KMS-11 (cell line): ENCODE data around the gene NOXO1.

ENCODE experiments used
- H2AFZ ChIP-seq: fragments of 200-600 bp; sonication (generic); 2 replicates; pipeline ENCODE4 v1.6.1; 2016; ENCODE audit warnings: antibody characterized with exemption, mixed run types, low read depth
- H3K27ac ChIP-seq: fragments of 200-600 bp; sonication (generic); 2 replicates; pipeline ENCODE4 v1.6.1; 2016; ENCODE audit warnings: mild to moderate bottlenecking, mixed run types
- H3K27me3 ChIP-seq: fragments of 200-600 bp; sonication (generic); 2 replicates; pipeline ENCODE4 v1.6.1; 2017; ENCODE audit warnings: mild to moderate bottlenecking, low read depth, mixed run types, moderate library complexity; ENCODE audit not compliant: insufficient read depth
- H3K36me3 ChIP-seq: fragments of 200-600 bp; sonication (generic); 2 replicates; pipeline ENCODE4 v1.6.1; 2017; ENCODE audit warnings: mild to moderate bottlenecking, mixed run types; ENCODE audit not compliant: insufficient read depth
- H3K4me1 ChIP-seq: fragments of 200-600 bp; sonication (generic); 2 replicates; pipeline ENCODE4 v1.6.1; 2016; ENCODE audit warnings: mild to moderate bottlenecking, low read depth, mixed run types; ENCODE audit not compliant: poor library complexity, severe bottlenecking
- H3K4me2 ChIP-seq: fragments of 200-600 bp; sonication (generic); 2 replicates; pipeline ENCODE4 v1.7.0; 2016; ENCODE audit warnings: mild to moderate bottlenecking, mixed run types
- H3K4me3 ChIP-seq: fragments of 200-600 bp; sonication (generic); IDR thresholded peaks from 2 replicates; pipeline ENCODE4 v1.6.1; 2017; ENCODE audit warnings: low read depth, low read length, mixed read lengths; ENCODE audit not compliant: insufficient read depth
- H3K79me2 ChIP-seq: fragments of 200-600 bp; sonication (generic); 2 replicates; pipeline ENCODE4 v1.6.1; 2016; ENCODE audit warnings: low read depth, mixed run types; ENCODE audit not compliant: insufficient read depth
- H3K9ac ChIP-seq: fragments of 200-600 bp; sonication (generic); 2 replicates; pipeline ENCODE4 v1.6.1; 2016; ENCODE audit warnings: mild to moderate bottlenecking, mixed run types
- H4K20me1 ChIP-seq: fragments of 200-600 bp; sonication (generic); 2 replicates; pipeline ENCODE4 v1.6.1; 2016; ENCODE audit warnings: mild to moderate bottlenecking, mixed run types; ENCODE audit not compliant: insufficient read depth
- CTCF ChIP-seq: fragments of 200-600 bp; sonication (generic); conservative IDR thresholded peaks from 2 replicates; pipeline ENCODE4 v1.6.1; 2017; ENCODE audit warnings: low read depth, mild to moderate bottlenecking, antibody characterized with exemption, low read length, moderate library complexity, mixed read lengths

Gene NOXO1

GRCh38 chr16:2025251-2025650, 44.0 kb upstream of the NOXO1 start:
- Histone ChIP-seq H3K9ac (no peak overlapping the region), H3K79me2 (no peaks in the 10 kb centered on the region), H2AFZ (no peak overlapping the region), H3K4me3 (no peak overlapping the region), H3K4me2 (no peak overlapping the region), H3K27ac (no peak overlapping the region), H3K36me3 (no peaks in the 10 kb centered on the region), H3K4me1 (peaks cover 15% of the 10 kb centered on the region), H4K20me1 (no peaks in the 10 kb centered on the region), H3K27me3 (peaks cover 29% of the 10 kb centered on the region)
- TF ChIP-seq CTCF = no peak

DNA sequence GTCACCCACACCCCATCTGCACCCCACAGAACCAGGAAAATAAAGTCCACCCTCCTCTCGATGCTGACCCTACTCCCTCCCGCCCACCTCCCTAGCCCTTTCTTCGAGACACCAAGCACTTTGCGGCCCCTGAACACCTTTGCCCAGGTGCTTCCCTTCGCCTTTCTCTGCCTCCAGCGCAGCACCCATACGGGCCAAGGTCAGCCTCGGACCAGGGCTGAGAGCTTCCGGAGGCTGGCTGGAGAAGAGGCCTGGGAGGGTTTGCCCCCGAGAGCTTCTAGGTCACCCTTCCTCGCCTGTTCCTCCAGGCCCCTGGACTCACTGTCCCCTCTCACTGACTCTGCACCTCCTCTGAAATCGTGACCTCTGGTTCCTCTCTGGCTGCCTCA, 42.8 kb upstream of the NOXO1 start:
- H3K27me3 ChIP-seq = peaks cover 29% of the 10 kb centered on the region
- H4K20me1 ChIP-seq = no peaks in the 10 kb centered on the region
- no peaks in the 10 kb centered on the region for H3K36me3 ChIP-seq
- no peaks in the 10 kb centered on the region for H3K79me2 ChIP-seq
- H3K9ac ChIP-seq = no peak overlapping the region
- H3K4me2 ChIP-seq = no peak overlapping the region
- peaks cover 15% of the 10 kb centered on the region for H3K4me1 ChIP-seq
- no peak overlapping the region for H3K27ac ChIP-seq
- no peak for TF ChIP-seq CTCF
- no peak overlapping the region for H3K4me3 ChIP-seq
- H2AFZ ChIP-seq = peak overlapping the region; percentile 95; the same call in 1 of the 2 replicates

DNA sequence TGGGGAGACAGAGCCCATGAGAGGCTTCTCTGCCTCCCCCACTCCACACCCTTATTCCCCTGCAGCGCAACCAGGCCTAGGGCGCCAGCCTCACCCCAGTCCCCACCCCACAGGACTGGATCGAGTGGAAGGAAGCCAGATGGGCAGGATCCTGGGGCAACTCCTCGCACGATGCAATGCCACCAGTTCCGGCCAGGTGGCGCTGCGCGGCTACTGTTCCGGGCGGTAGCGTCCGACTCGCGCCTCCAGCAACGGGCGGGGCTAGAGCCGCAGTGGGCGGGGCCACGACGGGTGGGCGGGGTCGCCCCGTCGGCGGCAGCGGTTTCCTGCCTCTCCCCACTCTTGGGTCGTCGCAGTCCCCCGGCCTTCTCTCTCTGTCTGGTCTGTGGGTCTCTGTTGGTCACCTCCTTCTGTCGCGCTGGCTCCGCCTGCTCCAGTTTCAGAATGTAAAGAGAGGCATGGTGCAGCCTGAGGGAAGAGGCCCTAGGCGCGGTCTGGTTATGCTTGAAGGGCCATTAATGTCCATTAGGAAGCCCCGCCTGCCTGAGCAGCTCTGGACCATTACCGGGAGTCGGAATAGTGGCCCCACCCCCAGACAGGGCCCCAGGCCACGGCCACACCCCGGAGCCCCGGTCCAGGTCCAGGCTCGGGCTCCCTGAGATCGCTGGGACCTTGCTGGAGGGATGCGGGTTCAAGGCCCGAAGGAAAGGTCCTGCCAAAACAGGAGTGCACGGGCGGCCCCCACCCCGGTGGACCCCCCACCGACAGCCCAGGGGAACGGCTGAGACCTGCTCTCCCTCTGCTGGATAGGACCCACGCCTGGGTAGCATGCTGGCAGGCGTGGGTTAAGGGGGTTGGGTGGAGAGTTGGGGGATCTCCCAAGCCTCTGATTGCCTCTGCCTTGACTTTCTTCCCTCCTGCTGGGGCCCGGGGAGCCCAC, 42.1 kb upstream of the NOXO1 start:
- Histone ChIP-seq H3K27ac (no peak overlapping the region), H3K27me3 (peaks cover 29% of the 10 kb centered on the region), H3K4me1 (peaks cover 15% of the 10 kb centered on the region), H3K79me2 (no peaks in the 10 kb centered on the region), H3K36me3 (no peaks in the 10 kb centered on the region), H3K4me2 (peak overlapping the region; percentile 85), H4K20me1 (no peaks in the 10 kb centered on the region), H3K4me3 (no peak overlapping the region), H2AFZ (peak overlapping the region; percentile 95), H3K9ac (peak overlapping the region; percentile 2; the same call in 1 of the 2 replicates)
- TF ChIP-seq CTCF = peak; percentile 97

DNA sequence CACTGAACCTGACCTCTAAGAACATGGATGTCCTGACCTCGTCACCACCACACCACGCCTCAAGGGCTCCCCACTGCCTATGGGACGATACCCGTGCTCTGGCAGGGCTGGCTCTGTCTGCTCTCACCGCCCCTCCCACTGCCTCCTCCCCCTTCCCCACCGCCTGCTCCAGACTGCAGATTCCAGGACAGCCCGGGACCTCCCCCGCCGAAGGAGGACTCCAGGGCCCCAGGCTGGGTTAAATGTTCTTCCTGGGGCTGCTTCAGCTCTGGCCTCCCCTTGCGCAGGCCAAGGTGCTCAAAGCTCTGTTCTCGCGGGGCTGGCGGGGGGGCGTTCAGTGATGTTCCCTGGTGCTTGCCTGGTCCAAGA, 41.4 kb upstream of the NOXO1 start:
- peak overlapping the region; percentile 85 for H3K4me2 ChIP-seq
- peaks cover 24% of the 10 kb centered on the region for H3K27me3 ChIP-seq
- peak overlapping the region; percentile 95 for H2AFZ ChIP-seq
- H3K36me3 ChIP-seq = no peaks in the 10 kb centered on the region
- peak overlapping the region; percentile 2; the same call in 1 of the 2 replicates for H3K9ac ChIP-seq
- H3K4me3 ChIP-seq = no peak overlapping the region
- H3K4me1 ChIP-seq = peaks cover 15% of the 10 kb centered on the region
- no peak overlapping the region for H3K27ac ChIP-seq
- H3K79me2 ChIP-seq = no peaks in the 10 kb centered on the region
- H4K20me1 ChIP-seq = no peaks in the 10 kb centered on the region
- no peak for TF ChIP-seq CTCF
